T-helper 9 cell (primary cell): ENCODE results near the gene RDM1.

Experiments
- DNase-seq: peaks from one replicate; pipeline ENCODE4 v3.0.0-alpha.2; 2020

The RDM1 gene

GRCh38 chr17:35870906-35871819 lies 59.4 kb downstream of the RDM1 start:
- DNase-seq, result no peak

- no peak for DNase-seq
These were observed 61.8 kb downstream of the RDM1 start, which contains the start of gene HEATR9 for GRCh38 chr17:35868737-35869136. HEATR9 (minus strand) TSS chr17:35868891; CDS start chr17:35868742, 149 bp downstream.
